Heart left ventricle (tissue), 16 donors: ENCODE measurements around the gene RFX4. TPM values are rescaled to one million over a fixed set of nuclear protein-coding genes. Genes with fewer than 3 reads are reported as not detected.

Source experiments
- ATAC-seq, 4 donors: fragments of 200-7000 bp; cut with Tn5 transposase; one replicate each; pipeline ENCODE4 v1.9.1; 2020 to 2022; ENCODE audit warnings: moderate library complexity in 4 of 4, mild to moderate bottlenecking in 3 of 4, moderate number of reproducible peaks in 1 of 4
- DNase-seq, 5 donors: peaks; one replicate each; pipeline ENCODE4 v3.0.0-alpha.2; 2020
- H3K27ac ChIP-seq, 12 donors: fragments of 200-600 bp; sonication (generic) in 4 of 12; one replicate each; pipeline versions ENCODE4 v1.5.0 to v1.8.0; 2016 to 2022; ENCODE audit warnings: mild to moderate bottlenecking in 2 of 12
- H3K27me3 ChIP-seq, 9 donors: fragments of 200-600 bp; sonication (generic) in 2 of 9; one replicate each; pipeline versions ENCODE4 v1.5.1 to v1.8.0; 2016 to 2022; ENCODE audit warnings: mild to moderate bottlenecking in 3 of 9
- H3K36me3 ChIP-seq, 9 donors: fragments of 200-600 bp; sonication (generic) in 2 of 9; one replicate each; pipeline versions ENCODE4 v1.5.0 to v1.8.0; 2018 to 2022; ENCODE audit warnings: mild to moderate bottlenecking in 2 of 9
- H3K4me1 ChIP-seq, 12 donors: fragments of 200-600 bp; sonication (generic) in 4 of 12; one replicate each; pipeline versions ENCODE4 v1.5.0 to v1.8.0; 2016 to 2022; ENCODE audit warnings: mild to moderate bottlenecking in 3 of 12
- H3K4me3 ChIP-seq, 12 donors: fragments of 200-600 bp; sonication (generic) in 4 of 12; one replicate each; pipeline versions ENCODE4 v1.5.0 to v1.8.0; 2017 to 2022; ENCODE audit warnings: mild to moderate bottlenecking in 9 of 12, moderate library complexity in 4 of 12
- H3K9me3 ChIP-seq, 12 donors: fragments of 200-600 bp; sonication (generic) in 4 of 12; one replicate each; pipeline versions ENCODE4 v1.5.0 to v1.8.0; 2016 to 2022; ENCODE audit warnings: mild to moderate bottlenecking in 1 of 12
- CTCF ChIP-seq, 12 donors: fragments of 200-600 bp; sonication (generic) in 4 of 12; IDR thresholded peaks; one replicate each; pipeline versions ENCODE4 v1.5.0 to v1.8.0; 2018 to 2022; ENCODE audit warnings: antibody characterized with exemption in 12 of 12, mild to moderate bottlenecking in 5 of 12
- POLR2A ChIP-seq, 2 donors: fragments of 450-650 bp; IDR thresholded peaks; one replicate each; pipeline ENCODE4 v1.6.1; 2017; ENCODE audit warnings: antibody characterized with exemption in 2 of 2, mild to moderate bottlenecking in 2 of 2, moderate library complexity in 2 of 2
- WGBS, 4 donors: extraction: QIAGEN DNeasy Blood & Tissue Kit in 2 of 4; methylation state at CpG; one replicate each; pipeline versions ENCODE4 v1.1.5 to v1.1.7; 2013 to 2018; 5-methylcytosine and 5-hydroxymethylcytosine counted together
- intact Hi-C, 10 donors: fragments of 100-400 bp; cut with DNase I; formaldehyde crosslinking; loops; one replicate each; pipeline versions ENCODE4 v1.11.1 to v1.14.2; 2022
- polyA plus RNA-seq, 2 donors: library from polyadenylated mRNA; stranded (reverse); fragments of 200-250 nt; gene quantifications; one replicate each; pipeline ENCODE4 v1.2.3, GENCODE V29; 2013
- total RNA-seq, 9 donors: library from RNA; depleted of rRNA in 2 of 9; stranded (reverse); fragments of >200 nt in 2 of 9; fragmentation: NEBNext Ultra II Directional in 3 of 9; extraction: Animal tissue kit (Norgen Biotek cat#: 25700) in 3 of 9; gene quantifications; one replicate each; pipeline versions ENCODE4 v1.1.0 to v1.2.4, GENCODE V29; 2016 to 2023
- donor health status: ischemic (EF 13 %, LVEDD 7.1; RV severe dilation, severe dysfunction).
- donor health status: healthy with polysubstance abuse.
- donor health status: DM: no; HTN: yes; CAD: no.
- donor health status: DM: no; HTN: no; CAD: no.
- donor health status: ischemic (EF 25% LVEDD 6.9; RV normal size, moderate dysfunction).
- donor health status: ischemic (EF 25% LVEDD 5.7; RV mildly dilated, moderate dysfunction).
- donor health status: healthy.
- donor health status: DM: yes; HTN: yes; CAD: no.
- donor health status: ischemic (EF 35%, LVEDD 5.7; RV mildly dilated, moderate dysfunction).
- donor health status: nonischemic (EF 11% LVEDD 7.7; RV severe dilation, severe dysfunction).
- donor health status: DM: yes; HTN: yes; CAD: no.
- donor health status: PGD.
- donor health status: ischemic (EF 29% LVEDD 5.4; RV normal size, mild dysfunction).
- donor health status: nonischemic (EF 23%, LVEDD 6.1; RV moderate dilation, normal function).

RFX4 gene
- total and polyA plus RNA-seq, 11 donors: 0.09 TPM; not detected in 9

- H3K27me3 ChIP-seq: peaks cover 0 to 3% (median 0%) of the 10 kb centered on the region in 9 donors
- no peak overlapping the region for H3K4me3 ChIP-seq
- WGBS, 4 donors: 68 to 97% (median 89%) methylated on average over 2 of the region's 2 CpGs
- no peak for DNase-seq
- peaks cover 0 to 5% (median 0%) of the 10 kb centered on the region in 12 donors for H3K4me1 ChIP-seq
- intact Hi-C loops: no loop called here
- H3K27ac ChIP-seq: no peak overlapping the region
- H3K9me3 ChIP-seq: no peaks in the 10 kb centered on the region
- no peak for ATAC-seq
- TF ChIP-seq CTCF (IDR thresholded peaks at IDR 0.05) (no peak), POLR2A (IDR thresholded peaks at IDR 0.05) (no peak)
- no peaks in the 10 kb centered on the region for H3K36me3 ChIP-seq
These were observed 134.9 kb downstream of the RFX4 start for GRCh38 chr12:106717673-106718072.

GRCh38 chr12:106719879-106720278, 137.1 kb downstream of the RFX4 start:
- DNase-seq: no peak
- 93 to 97% (median 97%) methylated on average over 6 of the region's 6 CpGs for WGBS, 4 donors
- intact Hi-C loops: no loop called here
- H3K4me1 ChIP-seq: peaks cover 0 to 5% (median 0%) of the 10 kb centered on the region in 12 donors
- no peak overlapping the region for H3K4me3 ChIP-seq
- H3K27me3 ChIP-seq: no peaks in the 10 kb centered on the region
- H3K36me3 ChIP-seq: no peaks in the 10 kb centered on the region
- TF ChIP-seq POLR2A (IDR thresholded peaks at IDR 0.05) (no peak), CTCF (IDR thresholded peaks at IDR 0.05) (no peak)
- ATAC-seq: no peak
- H3K9me3 ChIP-seq: no peaks in the 10 kb centered on the region
- no peak overlapping the region for H3K27ac ChIP-seq

GRCh38 chr12:106720696-106721095, 137.9 kb downstream of the RFX4 start:
- DNase-seq (no peak), ATAC-seq (peak in 2 of 4 donors; percentile 31 to 33)
- H3K27ac ChIP-seq: no peak overlapping the region
- intact Hi-C loops: no loop called here
- no peaks in the 10 kb centered on the region for H3K9me3 ChIP-seq
- no peaks in the 10 kb centered on the region for H3K36me3 ChIP-seq
- peaks cover 0 to 5% (median 0%) of the 10 kb centered on the region in 12 donors for H3K4me1 ChIP-seq
- no peak overlapping the region for H3K4me3 ChIP-seq
- no peaks in the 10 kb centered on the region for H3K27me3 ChIP-seq
- TF ChIP-seq CTCF (IDR thresholded peaks at IDR 0.05) (no peak), POLR2A (IDR thresholded peaks at IDR 0.05) (no peak)
- 51 to 69% (median 61%) methylated on average over 6 of the region's 6 CpGs for WGBS, 4 donors

GRCh38 chr12:106721915-106722314, 139.1 kb downstream of the RFX4 start:
- intact Hi-C loops: no loop called here
- Histone ChIP-seq H3K27me3 (no peaks in the 10 kb centered on the region), H3K36me3 (no peaks in the 10 kb centered on the region), H3K4me1 (peaks cover 0 to 5% (median 0%) of the 10 kb centered on the region in 12 donors), H3K9me3 (no peaks in the 10 kb centered on the region), H3K27ac (no peak overlapping the region), H3K4me3 (no peak overlapping the region)
- DNase-seq (no peak), ATAC-seq (no peak)
- TF ChIP-seq CTCF (IDR thresholded peaks at IDR 0.05): no peak
- 93 to 98% (median 95%) methylated on average over 1 of the region's 1 CpG for WGBS, 4 donors
